ENCODE results near the gene ATP9A.

The ATP9A gene

GRCh38 chr20:51720854-51721253 lies 47.3 kb downstream of the ATP9A start:
- DNase-seq = no peak

- DNase-seq = no peak
Measured at GRCh38 chr20:51720384-51720783, 47.8 kb downstream of the ATP9A start.

GRCh38 chr20:51715856-51716185 lies 52.4 kb downstream of the ATP9A start:
- no peak for DNase-seq

- DNase-seq = no peak
Measured at GRCh38 chr20:51715163-51715855, 52.9 kb downstream of the ATP9A start.

- DNase-seq = no peak
Measured at GRCh38 chr20:51713213-51713598, 55.0 kb downstream of the ATP9A start.

GRCh38 chr20:51712501-51713212 lies 55.5 kb downstream of the ATP9A start:
- no peak for DNase-seq

GRCh38 chr20:51711426-51711825 lies 56.8 kb downstream of the ATP9A start:
- DNase-seq = no peak

- DNase-seq = no peak
Measured at GRCh38 chr20:51710361-51710894, 57.8 kb downstream of the ATP9A start.

- DNase-seq = no peak
Measured at GRCh38 chr20:51705400-51705799, 62.8 kb downstream of the ATP9A start.

GRCh38 chr20:51703400-51704287 lies 64.5 kb downstream of the ATP9A start:
- DNase-seq = no peak

- DNase-seq = no peak
Measured at GRCh38 chr20:51702556-51702955, 65.6 kb downstream of the ATP9A start.

GRCh38 chr20:51700809-51701285 lies 67.3 kb downstream of the ATP9A start:
- no peak for DNase-seq

- DNase-seq = no peak
Measured at GRCh38 chr20:51698252-51698651, 69.9 kb downstream of the ATP9A start.

GRCh38 chr20:51697096-51697826 lies 70.9 kb downstream of the ATP9A start:
- DNase-seq = no peak

GRCh38 chr20:51696304-51697071 lies 71.7 kb downstream of the ATP9A start:
- DNase-seq = no peak

- no peak for DNase-seq
Measured at GRCh38 chr20:51695574-51696303, 72.5 kb downstream of the ATP9A start.

- no peak for DNase-seq
Measured at GRCh38 chr20:51692806-51693400, 75.3 kb downstream of the ATP9A start.

GRCh38 chr20:51691703-51692102 lies 76.5 kb downstream of the ATP9A start:
- no peak for DNase-seq

GRCh38 chr20:51688600-51689244 lies 79.5 kb downstream of the ATP9A start:
- no peak for DNase-seq

- no peak for DNase-seq
Measured at GRCh38 chr20:51687630-51688029, 80.6 kb downstream of the ATP9A start.

Data from SIG-M5 (cell line).